NT2/D1 (cell line): ENCODE results near the gene OR2A42.
"Not testable (repeated sequence)": the region's sequence is repeated elsewhere in the genome, so short reads cannot be mapped to it uniquely, and the experiment has no call there.

Source experiments
- SUZ12 ChIP-seq: IDR thresholded peaks from 2 replicates; pipeline ENCODE4 v1.6.1; 2011; ENCODE audit not compliant: insufficient read length, insufficient read depth; ENCODE audit errors: extremely low read depth
- YY1 ChIP-seq: IDR thresholded peaks from 2 replicates; pipeline ENCODE4 v1.6.1; 2011; ENCODE audit not compliant: insufficient read length, insufficient read depth
- ZNF274 ChIP-seq: IDR thresholded peaks from 2 replicates; pipeline ENCODE4 v1.6.1; 2011; ENCODE audit warnings: mild to moderate bottlenecking, low read depth, low read length

DNA sequence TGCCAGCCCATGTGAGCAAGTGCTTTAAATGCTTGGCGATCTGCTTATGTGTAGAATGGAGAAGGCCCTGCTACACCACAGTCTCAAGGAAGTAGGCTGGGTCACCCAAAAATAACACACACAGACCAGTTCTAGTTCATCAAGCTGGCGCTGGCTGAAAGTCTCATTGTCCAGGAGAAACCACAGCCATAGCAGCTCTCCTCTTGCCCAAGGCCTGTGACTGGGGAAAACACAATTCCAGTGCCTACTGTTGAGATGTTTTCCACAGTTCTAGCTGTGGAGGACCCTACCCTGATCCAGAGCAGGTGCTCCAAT lies 60.3 kb downstream of the OR2A42 start:
- TF ChIP-seq ZNF274, YY1, SUZ12: not testable (repeated sequence)
